Measurements from ENCODE around the gene CAP2. TPM values are rescaled to one million over a fixed set of nuclear protein-coding genes. Genes with fewer than 3 reads are reported as not detected.
A peak's percentile ranks its signal among the peaks of the same experiment; 100 is the strongest.
"Not testable (repeated sequence)": the region's sequence is repeated elsewhere in the genome, so short reads cannot be mapped to it uniquely, and the experiment has no call there.

The CAP2 gene
- total and polyA plus RNA-seq, 9 donors = 2.0 to 21.7 (median 5.0) TPM

GRCh38 chr6:17584241-17584803, 190.9 kb downstream of the CAP2 start:
- WGBS, 3 donors = 4 to 5% (median 4%) methylated on average over 7 of the region's 7 CpGs
- no peak for TF ChIP-seq POLR2A (IDR thresholded peaks at IDR 0.05)
- TF ChIP-seq, protein P1, sequence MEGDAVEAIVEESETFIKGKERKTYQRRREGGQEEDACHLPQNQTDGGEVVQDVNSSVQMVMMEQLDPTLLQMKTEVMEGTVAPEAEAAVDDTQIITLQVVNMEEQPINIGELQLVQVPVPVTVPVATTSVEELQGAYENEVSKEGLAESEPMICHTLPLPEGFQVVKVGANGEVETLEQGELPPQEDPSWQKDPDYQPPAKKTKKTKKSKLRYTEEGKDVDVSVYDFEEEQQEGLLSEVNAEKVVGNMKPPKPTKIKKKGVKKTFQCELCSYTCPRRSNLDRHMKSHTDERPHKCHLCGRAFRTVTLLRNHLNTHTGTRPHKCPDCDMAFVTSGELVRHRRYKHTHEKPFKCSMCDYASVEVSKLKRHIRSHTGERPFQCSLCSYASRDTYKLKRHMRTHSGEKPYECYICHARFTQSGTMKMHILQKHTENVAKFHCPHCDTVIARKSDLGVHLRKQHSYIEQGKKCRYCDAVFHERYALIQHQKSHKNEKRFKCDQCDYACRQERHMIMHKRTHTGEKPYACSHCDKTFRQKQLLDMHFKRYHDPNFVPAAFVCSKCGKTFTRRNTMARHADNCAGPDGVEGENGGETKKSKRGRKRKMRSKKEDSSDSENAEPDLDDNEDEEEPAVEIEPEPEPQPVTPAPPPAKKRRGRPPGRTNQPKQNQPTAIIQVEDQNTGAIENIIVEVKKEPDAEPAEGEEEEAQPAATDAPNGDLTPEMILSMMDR (IDR thresholded peaks at IDR 0.05) = peak; percentile 64 to 92 (median 85)
- Histone ChIP-seq H3K9me3 (no peaks in the 10 kb centered on the region), H3K36me3 (no peaks in the 10 kb centered on the region), H3K27me3 (no peaks in the 10 kb centered on the region), H3K4me3 (no peak overlapping the region), H3K27ac (peak overlapping the region in 1 of 2 donors; percentile 62), H3K4me1 (ENCODE audit: insufficient read depth) (no peaks in the 10 kb centered on the region)
- peak in 2 of 5 donors; percentile 17 to 28 for DNase-seq
- intact Hi-C loops (cut with DNase I) = loop anchor here (1.0 to 10.0 kb wide), 5 partner anchors 220 to 430 kb away; partner anchors contain the start of gene RBM24 (in 2 of the 4)

DNA sequence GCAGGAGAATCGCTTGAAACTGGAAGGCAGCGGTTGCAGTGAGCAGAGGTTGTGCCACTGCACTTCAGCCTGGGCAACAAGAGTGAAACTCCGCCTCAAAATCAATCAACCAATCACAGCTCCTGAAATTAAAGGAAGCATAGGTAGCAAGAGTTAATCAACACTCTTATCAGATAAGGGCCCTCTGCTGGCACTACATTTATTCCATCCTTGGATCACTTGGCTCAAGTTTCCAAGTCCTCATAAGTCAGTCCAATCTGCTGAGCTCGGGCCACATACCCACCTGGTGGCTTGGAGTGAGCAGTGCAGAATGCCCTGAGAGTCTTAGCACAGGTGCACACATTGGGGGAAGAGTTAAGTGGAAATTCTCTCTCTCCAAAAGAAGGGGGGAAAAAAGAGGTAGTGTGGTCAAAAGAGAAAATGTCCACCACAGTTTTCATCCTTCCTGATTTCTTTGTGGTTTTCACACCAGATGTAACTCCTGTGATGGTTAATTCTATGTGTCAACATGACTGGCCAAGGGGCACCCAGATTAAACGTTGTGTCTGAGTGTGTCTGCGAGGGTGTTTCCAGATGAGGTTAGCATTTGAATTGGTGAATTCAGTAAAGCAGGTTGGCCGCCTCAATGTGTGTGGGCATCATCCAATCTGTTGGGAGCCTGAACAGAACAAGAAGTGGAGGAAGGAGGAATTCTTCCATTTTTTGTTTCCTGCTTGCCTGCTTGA, 192.5 kb downstream of the CAP2 start:
- WGBS, 3 donors = 70 to 76% (median 74%) methylated on average over 7 of the region's 7 CpGs
- no peaks in the 10 kb centered on the region for H3K4me1 ChIP-seq (ENCODE audit: insufficient read depth)
- TF ChIP-seq POLR2A (IDR thresholded peaks at IDR 0.05) = no peak
- H3K27ac ChIP-seq = no peak overlapping the region
- DNase-seq = no peak
- H3K27me3 ChIP-seq = no peaks in the 10 kb centered on the region
- H3K36me3 ChIP-seq = no peaks in the 10 kb centered on the region
- H3K9me3 ChIP-seq = no peaks in the 10 kb centered on the region
- intact Hi-C loops (cut with DNase I) = loop anchor here (10.0 kb wide), 3 partner anchors 219 to 431 kb away; partner anchors contain the start of gene RBM24 (in 2 of the 4)
- no peak overlapping the region for H3K4me3 ChIP-seq

DNA sequence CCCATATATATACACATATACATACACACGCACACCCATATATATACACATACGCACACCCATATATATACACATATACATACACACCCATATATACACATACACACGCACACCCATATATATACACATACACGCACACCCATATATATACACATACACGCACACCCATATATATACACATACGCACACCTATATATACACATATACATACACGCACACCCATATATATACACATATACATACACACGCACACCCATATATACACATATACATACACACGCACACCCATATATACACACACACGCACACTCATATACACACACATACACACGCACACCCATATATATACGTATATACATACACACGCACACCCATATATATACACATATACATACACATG, 193.2 kb downstream of the CAP2 start:
- H3K4me1 ChIP-seq (ENCODE audit: insufficient read depth); H3K27me3 ChIP-seq; H3K9me3 ChIP-seq; H3K36me3 ChIP-seq; H3K27ac ChIP-seq; H3K4me3 ChIP-seq; DNase-seq: not testable (repeated sequence)
- WGBS, 3 donors = 89 to 93% (median 93%) methylated on average over 13 of the region's 13 CpGs
- intact Hi-C loops (cut with DNase I) = loop anchor here (10.0 kb wide), 3 partner anchors 218 to 432 kb away; partner anchors contain the start of gene RBM24 (in 2 of the 4)

- Histone ChIP-seq H3K4me1 (ENCODE audit: insufficient read depth) (no peaks in the 10 kb centered on the region), H3K36me3 (no peaks in the 10 kb centered on the region), H3K27me3 (no peaks in the 10 kb centered on the region), H3K9me3 (no peaks in the 10 kb centered on the region), H3K27ac (no peak overlapping the region), H3K4me3 (no peak overlapping the region)
- TF ChIP-seq, protein P1 (IDR thresholded peaks at IDR 0.05) = no peak
- no peak for TF ChIP-seq EP300 (IDR thresholded peaks at IDR 0.05)
- TF ChIP-seq POLR2A (IDR thresholded peaks at IDR 0.05) = no peak
- 72 to 80% (median 74%) methylated on average over 6 of the region's 6 CpGs for WGBS, 3 donors
- intact Hi-C loops (cut with DNase I) = loop anchor here (10.0 kb wide), 3 partner anchors 217 to 433 kb away; partner anchors contain the start of gene RBM24 (in 2 of the 4)
- no peak for DNase-seq
Measured at GRCh38 chr6:17588011-17588410, 194.6 kb downstream of the CAP2 start.

DNA sequence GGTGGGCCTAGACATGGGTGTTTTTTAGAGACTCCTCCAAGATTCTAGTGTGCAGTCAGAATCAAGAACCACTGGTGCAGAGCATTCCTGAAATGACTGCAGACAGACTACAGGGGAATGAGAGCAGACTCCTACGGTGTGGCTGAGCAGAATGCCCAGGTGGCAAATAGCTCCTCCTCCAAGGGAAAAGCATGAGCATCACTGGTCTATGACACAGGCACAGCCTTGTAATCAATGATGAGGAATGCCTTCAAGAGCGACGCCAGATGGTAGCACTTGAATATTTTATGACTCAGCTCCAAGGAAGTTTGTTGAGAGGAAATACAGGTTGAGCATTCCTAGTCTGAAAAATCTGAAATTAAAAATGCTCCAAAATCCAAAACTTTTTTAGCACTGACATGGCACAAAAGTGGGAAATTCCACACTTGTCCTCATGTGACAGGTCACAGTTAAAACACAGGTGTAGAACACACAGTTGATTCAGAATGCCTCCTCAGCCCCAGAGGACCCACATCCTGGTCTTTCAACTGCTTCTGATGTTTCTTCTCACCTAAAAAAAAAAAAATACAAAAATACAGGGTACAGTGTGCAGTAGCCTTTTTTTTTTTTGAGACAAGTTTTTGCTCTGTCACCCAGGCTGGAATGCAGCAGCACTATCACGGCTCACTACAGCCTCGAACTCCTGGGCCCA, 196.2 kb downstream of the CAP2 start:
- DNase-seq = no peak
- Histone ChIP-seq H3K27me3 (no peaks in the 10 kb centered on the region), H3K4me1 (ENCODE audit: insufficient read depth) (no peaks in the 10 kb centered on the region), H3K27ac (no peak overlapping the region), H3K9me3 (no peaks in the 10 kb centered on the region), H3K4me3 (no peak overlapping the region), H3K36me3 (no peaks in the 10 kb centered on the region)
- intact Hi-C loops (cut with DNase I) = loop anchor here (10.0 kb wide), 3 partner anchors 215 to 435 kb away; partner anchors contain the start of gene RBM24 (in 2 of the 4)
- TF ChIP-seq EP300 (IDR thresholded peaks at IDR 0.05) (no peak), POLR2A (IDR thresholded peaks at IDR 0.05) (no peak)
- TF ChIP-seq, protein P1 (IDR thresholded peaks at IDR 0.05) = no peak
- WGBS, 3 donors = 52 to 66% (median 53%) methylated on average over 5 of the region's 5 CpGs
